ENCODE results near the gene CCNYL1.
A peak's percentile ranks its signal among the peaks of the same experiment; 100 is the strongest.
"Not testable (repeated sequence)": the region's sequence is repeated elsewhere in the genome, so short reads cannot be mapped to it uniquely, and the experiment has no call there.

CCNYL1 gene

GRCh38 chr2:207710814-207711740 lies at the start of gene CCNYL1:
Gene CCNYL1 (plus strand): TSS chr2:207711640. CDS start chr2:207711897, 257 bp downstream.
- peak; percentile 98 for DNase-seq

- peak; percentile 27 for DNase-seq
Measured at GRCh38 chr2:207662203-207662602, 49.2 kb upstream of the CCNYL1 start.

DNA sequence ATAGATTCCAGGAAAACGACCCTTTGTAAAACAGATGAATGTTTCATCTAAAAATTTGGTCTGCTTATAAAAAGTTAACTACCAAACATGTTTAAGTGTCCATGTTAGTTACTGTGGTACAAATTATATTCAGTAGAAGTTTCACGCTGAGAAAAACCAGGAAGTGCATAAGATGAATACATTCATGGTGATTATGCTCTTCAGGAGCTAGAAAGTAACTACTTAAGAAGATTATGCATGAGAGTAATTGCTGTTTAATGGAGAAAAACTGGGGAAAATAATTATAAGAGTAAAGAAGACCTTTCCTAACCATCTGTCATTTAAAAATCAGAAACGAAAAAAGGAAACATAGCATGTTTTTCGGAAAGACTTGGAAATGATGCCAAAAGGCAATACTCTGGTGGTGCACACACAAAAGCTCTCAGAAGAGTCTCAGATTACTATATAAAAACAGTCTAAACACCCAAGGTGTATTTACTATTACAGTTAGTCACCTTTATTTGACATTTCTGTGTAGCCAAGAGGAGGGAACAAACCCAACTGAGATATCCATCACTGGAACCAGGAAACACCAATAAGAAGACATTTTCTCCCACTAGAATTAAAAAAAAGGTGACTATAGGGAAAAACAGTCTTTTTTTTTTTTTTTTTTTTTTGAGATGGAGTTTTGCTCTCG lies 47.4 kb upstream of the CCNYL1 start:
- no peak for DNase-seq

DNA sequence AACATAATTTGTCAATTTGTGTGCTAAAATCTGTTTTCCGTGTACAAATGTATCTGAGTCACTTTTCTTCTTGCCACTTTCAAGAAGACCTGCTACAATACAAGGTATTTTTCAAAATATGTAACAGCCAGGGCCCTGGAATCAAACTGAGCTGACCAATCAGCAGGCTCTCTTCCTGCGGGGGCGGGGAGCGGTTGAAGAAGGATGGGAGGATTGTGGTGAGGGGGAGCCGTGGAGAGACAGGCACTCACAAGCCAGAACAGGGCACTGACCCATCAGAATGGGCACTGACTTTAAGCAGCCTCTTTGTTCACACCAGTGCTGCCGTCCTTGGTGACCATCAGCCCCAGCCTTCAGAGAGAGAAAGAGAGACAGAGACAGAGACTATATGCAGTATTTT lies 40.6 kb upstream of the CCNYL1 start:
- DNase-seq: no peak

DNA sequence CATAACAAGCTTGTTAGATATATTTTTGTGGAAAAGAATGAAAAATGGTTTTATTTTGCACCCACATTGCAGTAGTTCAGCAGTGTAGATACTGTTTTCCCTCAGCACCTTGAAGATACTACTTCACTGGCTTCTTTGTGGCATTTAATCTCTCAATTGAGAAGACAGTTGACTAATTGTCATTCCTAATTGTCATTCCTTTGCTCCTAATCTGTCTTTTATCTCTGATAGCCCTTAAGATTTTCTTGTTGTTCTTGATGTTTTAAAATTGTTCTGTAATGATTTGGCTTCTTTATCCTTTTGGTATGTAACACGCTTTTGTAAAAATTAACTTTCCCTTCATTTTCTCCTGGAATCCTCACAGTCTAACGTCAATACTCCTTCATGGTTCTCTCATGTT lies 38.0 kb upstream of the CCNYL1 start:
- no peak for DNase-seq

- no peak for DNase-seq
Measured at GRCh38 chr2:207674266-207674774, 37.1 kb upstream of the CCNYL1 start.

DNA sequence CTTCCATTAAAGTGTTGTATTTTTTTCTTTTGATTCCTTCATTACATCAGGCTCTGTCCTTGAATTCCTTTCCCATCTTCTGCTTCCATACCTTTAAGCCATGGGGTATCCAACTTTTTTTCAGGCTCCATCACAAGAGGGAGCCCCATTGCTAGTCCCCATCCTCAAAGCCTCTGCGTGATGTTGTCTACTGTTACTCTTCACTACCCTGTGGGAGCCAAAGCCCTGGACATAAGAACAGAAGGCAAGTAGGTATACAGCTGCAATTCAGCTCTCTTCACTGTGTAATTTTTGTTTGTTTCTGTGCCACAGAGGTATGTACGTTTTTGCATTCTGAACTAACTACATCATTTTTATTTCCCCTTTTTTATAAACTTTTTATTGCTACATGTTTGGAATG lies 36.6 kb upstream of the CCNYL1 start:
- DNase-seq: no peak

- DNase-seq: no peak
Measured at GRCh38 chr2:207676827-207677354, 34.5 kb upstream of the CCNYL1 start.

- DNase-seq: no peak
Measured at GRCh38 chr2:207681431-207681830, 30.0 kb upstream of the CCNYL1 start.

GRCh38 chr2:207682557-207682956 lies 28.9 kb upstream of the CCNYL1 start:
- no peak for DNase-seq

- DNase-seq: no peak
Measured at GRCh38 chr2:207683438-207683837, 28.0 kb upstream of the CCNYL1 start.

- no peak for DNase-seq
Measured at GRCh38 chr2:207683879-207684627, 27.4 kb upstream of the CCNYL1 start.

DNA sequence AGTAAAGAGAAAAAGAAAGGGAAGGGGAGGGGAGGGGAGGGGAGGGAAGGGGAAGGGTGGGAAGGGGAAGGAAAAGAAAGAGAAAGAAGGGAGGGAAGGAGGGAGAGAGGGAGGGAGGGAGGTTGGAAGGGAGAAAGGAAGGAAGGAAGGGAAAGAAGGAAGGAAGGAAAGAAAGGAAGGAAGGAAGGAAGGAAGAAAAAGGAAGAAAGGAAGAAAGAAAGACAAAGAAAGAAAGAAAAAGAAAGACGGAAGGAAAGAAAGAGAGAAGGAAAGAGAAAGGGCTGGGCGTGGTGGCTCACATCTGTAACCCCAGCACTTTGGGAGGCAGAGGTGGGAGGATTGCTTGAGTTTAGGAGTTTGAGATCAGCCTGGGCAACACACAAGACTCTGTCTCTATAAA lies 24.6 kb upstream of the CCNYL1 start:
- no peak for DNase-seq

GRCh38 chr2:207688597-207688996 lies 22.8 kb upstream of the CCNYL1 start:
- DNase-seq: no peak

DNA sequence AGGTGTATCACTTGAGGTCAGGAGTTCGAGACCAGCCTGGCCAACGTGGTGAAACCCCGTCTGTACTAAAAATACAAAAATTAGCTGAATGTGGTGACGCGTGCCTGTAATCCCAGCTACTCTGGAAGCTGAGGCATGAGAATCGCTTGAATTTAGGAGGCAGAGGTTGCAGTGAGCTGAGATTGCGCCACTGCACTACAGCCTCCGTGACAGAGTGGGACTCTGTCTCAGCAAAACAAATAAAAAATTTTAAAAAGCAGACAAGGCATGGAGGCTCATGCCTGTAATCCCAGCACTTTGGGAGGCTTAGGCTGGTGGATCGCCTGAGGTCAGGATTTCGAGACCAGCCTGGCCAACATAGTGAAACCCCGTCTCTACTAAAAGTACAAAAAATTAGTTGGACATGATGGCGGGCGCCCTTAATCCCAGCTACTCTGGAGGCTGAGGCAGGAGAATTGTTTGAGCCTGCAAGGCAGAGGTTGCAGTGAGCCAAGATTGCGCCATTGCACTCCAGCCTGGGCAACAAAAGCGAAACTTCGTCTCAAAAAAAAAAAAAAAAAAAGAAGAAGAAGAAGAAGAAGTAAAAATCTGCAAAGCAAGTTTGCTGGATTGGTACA lies 20.5 kb upstream of the CCNYL1 start:
- not testable (repeated sequence) for DNase-seq

DNA sequence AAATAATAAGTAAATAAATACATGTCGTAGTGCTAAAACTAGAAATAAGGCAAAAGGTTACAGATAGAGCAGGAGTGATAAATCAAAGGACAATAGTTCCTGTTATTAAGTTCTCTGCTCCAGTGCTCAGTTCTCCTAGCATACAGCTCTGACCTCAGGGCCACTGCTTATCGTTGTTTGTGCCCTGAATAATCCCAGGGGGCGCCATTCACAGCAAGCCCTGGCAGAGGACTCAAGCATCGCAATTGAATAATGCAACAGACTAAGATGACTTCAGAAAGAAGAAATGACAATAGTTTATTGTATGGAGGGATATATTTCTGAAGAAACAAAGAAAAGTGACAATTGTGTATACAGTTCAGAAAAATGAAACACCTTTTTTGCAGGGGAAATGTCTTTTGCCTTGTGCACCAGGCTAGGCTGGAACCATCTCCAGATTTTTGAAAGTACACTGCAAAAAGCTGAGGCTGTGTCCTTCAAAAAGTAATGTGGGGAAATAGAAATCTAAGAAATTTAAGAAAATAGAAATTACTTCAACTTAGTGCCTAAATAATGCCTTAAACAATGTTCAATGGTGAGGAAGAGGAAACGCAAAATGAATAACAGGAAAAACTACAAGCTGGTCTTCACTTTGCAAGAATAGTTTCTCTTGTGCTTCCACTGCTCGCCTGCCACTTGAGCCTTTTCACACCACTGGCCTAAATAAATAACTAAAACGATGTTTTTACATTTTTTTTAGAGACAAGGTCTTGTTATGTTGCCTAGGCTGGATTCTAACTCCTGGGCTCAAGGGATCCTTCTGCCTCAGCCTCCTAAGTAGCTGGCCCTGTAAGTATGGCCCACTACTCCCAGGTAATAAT lies 19.0 kb upstream of the CCNYL1 start:
- DNase-seq: peak; percentile 61

DNA sequence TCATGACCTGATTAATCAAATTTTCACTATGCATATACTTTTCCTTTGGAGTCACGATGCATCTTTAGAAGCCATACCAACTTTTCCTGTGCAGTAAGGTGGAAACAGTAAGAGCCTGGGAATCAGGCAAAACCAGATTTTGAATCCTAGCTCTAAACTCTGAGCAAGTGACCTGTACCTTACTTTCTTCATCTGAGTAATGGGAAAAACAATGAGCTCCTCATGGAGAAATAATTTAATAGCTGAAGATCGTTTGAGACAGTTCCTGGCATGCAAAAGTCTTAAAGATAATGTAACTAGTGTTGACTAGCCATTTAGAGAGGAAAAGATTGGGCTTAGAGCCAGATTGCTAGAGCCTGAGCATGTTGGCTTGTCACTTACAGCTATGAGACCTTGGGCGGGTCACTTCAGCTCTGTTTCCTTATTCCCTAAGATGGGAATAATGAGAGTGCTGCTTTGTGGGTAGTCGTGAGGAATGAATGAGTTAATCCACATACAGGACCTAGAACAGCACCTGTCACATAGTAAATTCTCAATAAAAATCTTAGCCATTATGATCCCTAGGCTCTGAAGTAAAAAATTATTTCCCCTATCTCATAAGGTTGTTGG lies 17.7 kb upstream of the CCNYL1 start:
- DNase-seq: no peak

DNA sequence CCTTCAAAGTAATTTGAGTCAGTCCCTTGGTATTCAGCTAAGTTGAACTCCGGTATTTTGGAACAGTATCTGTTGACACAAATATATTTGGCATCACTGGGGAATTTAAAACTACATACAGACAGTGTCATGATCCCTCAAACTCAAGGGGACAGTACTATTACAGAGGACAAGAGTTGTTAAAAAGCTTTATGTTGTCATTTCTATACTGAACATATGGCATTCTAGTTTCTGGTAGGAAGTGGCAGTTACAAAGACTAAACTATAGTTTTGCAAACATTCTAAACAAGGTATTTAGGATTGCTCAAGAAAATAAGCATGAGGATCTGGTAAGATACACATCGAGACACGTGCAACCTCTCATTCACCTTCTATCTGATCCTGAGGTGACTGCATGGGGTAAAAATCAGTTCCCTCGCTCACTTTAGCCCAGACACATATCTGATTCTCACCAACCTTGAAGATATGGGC lies 16.6 kb upstream of the CCNYL1 start:
- DNase-seq: no peak

DNA sequence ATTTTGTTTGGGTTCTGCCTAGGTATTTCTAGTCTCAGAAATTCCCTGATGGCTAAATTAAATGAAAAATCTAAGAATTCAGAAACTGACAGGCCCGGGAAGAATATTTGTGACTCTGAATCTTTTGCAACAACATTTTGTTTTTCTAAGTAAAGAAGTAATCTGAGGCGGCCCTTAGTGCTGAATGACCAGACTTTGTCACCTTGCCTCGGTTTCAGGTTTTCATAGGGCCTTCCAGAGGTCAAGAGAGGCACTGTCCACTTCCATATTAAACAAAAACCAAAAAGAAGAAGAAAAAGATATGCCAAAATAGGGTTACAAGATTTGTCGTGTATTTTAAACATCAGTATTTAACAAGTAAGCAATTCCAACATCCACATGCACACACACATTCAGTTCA lies 16.1 kb upstream of the CCNYL1 start:
- DNase-seq: no peak

DNA sequence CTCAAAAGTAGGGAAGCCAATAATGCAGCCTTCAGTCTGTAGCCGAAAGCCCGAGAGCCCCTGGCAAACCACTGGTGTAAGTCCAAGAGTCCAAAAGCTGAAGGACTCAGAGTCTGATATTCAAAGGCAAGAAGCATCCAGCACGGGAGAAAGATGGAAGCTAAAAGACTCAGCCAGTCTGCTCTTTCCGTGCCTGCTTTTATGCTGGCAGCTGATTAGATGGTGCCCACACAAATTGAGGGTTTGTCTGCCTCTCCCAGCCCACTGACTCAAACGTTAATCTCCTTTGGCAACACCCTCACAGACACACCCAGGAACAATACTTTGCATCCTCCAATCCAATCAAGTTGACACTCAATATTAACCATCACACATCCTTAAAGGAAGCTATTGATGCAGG lies 14.5 kb upstream of the CCNYL1 start:
- DNase-seq: not testable (repeated sequence)

DNA sequence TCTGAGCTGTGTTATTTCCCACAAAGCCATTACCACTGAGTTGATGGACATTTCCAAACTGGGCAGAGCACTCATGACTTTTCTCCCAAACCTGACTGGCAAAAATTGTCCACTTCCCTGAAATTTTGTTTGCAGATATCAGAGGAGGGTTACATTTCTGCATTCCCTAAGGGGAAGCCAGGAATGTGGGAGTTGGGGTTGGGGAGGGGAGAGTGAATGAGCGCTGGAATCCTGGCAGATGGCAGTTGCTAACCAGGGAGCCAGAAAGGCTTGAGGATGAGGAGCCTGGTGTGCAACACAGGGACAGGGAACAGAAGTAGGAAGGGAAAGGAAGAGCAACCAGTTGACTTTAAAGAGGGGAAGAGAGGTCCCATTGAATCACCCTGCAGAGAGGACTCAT lies 14.0 kb upstream of the CCNYL1 start:
- no peak for DNase-seq
